ENCODE data around the gene MGAT1. TPM values are rescaled to one million over a fixed set of nuclear protein-coding genes. Genes with fewer than 3 reads are reported as not detected.

The MGAT1 gene
- total RNA-seq, 1 donor from 2014 or later: 45.6 TPM

DNA sequence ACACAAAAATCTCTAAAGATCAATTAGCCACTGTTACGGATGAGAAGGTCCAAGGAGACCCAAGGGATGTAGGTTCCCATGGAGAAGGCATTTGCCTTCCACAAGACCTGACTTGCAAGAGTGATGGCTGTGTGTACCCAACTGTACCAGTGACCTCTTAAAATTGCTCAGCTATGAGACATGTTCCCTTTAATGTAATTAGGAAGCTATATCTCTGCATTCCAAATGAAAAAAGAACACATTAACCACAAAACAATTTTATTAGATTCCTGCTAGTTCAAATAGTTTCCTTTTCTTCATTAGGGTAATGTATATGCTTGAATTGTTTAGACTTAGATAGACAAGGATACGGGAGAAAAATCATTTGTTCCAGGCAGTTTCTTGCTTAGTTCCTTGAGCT, 66.1 kb downstream of the MGAT1 start:
- Mint-ChIP-seq H3K36me3 (ENCODE audit: unreplicated experiment) (no peaks in the 10 kb centered on the region), H3K4me1 (ENCODE audit: low read depth, unreplicated experiment) (no peaks in the 10 kb centered on the region), H3K27me3 (ENCODE audit: unreplicated experiment) (peaks cover 2% of the 10 kb centered on the region), H3K27ac (ENCODE audit: unreplicated experiment) (no peak overlapping the region), H3K4me3 (ENCODE audit: unreplicated experiment) (no peak overlapping the region), H3K9me3 (ENCODE audit: unreplicated experiment) (no peaks in the 10 kb centered on the region)
- no peak for TF ChIP-seq CTCF (IDR thresholded peaks at IDR 0.05; ENCODE audit: partially characterized antibody, unreplicated experiment)
- no peak for DNase-seq

Other genes starting within 250 kb of the MGAT1 start
- not detected for gene SCGB3A1, start 211.3 kb downstream of the MGAT1 start, total RNA-seq (ENCODE audit: unreplicated experiment)
- gene FLT4, start 153.2 kb downstream of the MGAT1 start, total RNA-seq (ENCODE audit: unreplicated experiment): 0.17 TPM
- not detected for gene OR2Y1, start 62.7 kb downstream of the MGAT1 start, total RNA-seq (ENCODE audit: unreplicated experiment)
- 27.0 TPM for gene ZFP62, start 58.5 kb upstream of the MGAT1 start, total RNA-seq (ENCODE audit: unreplicated experiment)
- gene BTNL8, start 96.4 kb upstream of the MGAT1 start, total RNA-seq (ENCODE audit: unreplicated experiment): not detected
- gene BTNL3, start 186.0 kb upstream of the MGAT1 start, total RNA-seq (ENCODE audit: unreplicated experiment): not detected
- 37.9 TPM for gene BTNL9, start 237.5 kb upstream of the MGAT1 start, total RNA-seq (ENCODE audit: unreplicated experiment)